Choroid plexus epithelial cell (primary cell): ENCODE data around the gene NHERF2.

Source experiments
- DNase-seq: peaks from one replicate; pipeline ENCODE4 v3.0.0-alpha.2; 2010; ENCODE audit warnings: low read depth
- H3K4me3 ChIP-seq: 2 replicates; pipeline ENCODE4 v1.5.1; 2011; ENCODE audit warnings: low read depth, mild to moderate bottlenecking, control low read depth, low read length, moderate library complexity
- CTCF ChIP-seq: conservative IDR thresholded peaks from 2 replicates; pipeline ENCODE4 v1.5.1; 2011; ENCODE audit warnings: low read depth, mild to moderate bottlenecking, control low read depth, inconsistent platforms, low read length, moderate library complexity

Gene NHERF2

GRCh38 chr16:2077016-2077415, 50.3 kb downstream of the NHERF2 start:
- DNase-seq: no peak
- no peak for TF ChIP-seq CTCF

GRCh38 chr16:2077696-2078095, 51.0 kb downstream of the NHERF2 start:
- H3K4me3 ChIP-seq: no peak overlapping the region
- no peak for TF ChIP-seq CTCF
- DNase-seq: no peak

More at GRCh38 chr16:2077016-2077415, 50.3 kb downstream of the NHERF2 start:
- no peak overlapping the region for H3K4me3 ChIP-seq

- no peak for TF ChIP-seq CTCF
- H3K4me3 ChIP-seq: no peak overlapping the region
- DNase-seq: no peak
These were observed 51.4 kb downstream of the NHERF2 start for GRCh38 chr16:2078096-2078495.

GRCh38 chr16:2078691-2079090, 52.0 kb downstream of the NHERF2 start:
- H3K4me3 ChIP-seq: no peak overlapping the region
- TF ChIP-seq CTCF: no peak
- no peak for DNase-seq

- no peak for DNase-seq
- no peak for TF ChIP-seq CTCF
- no peak overlapping the region for H3K4me3 ChIP-seq
These were observed 52.7 kb downstream of the NHERF2 start for GRCh38 chr16:2079311-2079800.

GRCh38 chr16:2079991-2080390, 53.3 kb downstream of the NHERF2 start:
- TF ChIP-seq CTCF: no peak
- no peak overlapping the region for H3K4me3 ChIP-seq
- no peak for DNase-seq

- no peak for TF ChIP-seq CTCF
- H3K4me3 ChIP-seq: no peak overlapping the region
- no peak for DNase-seq
These were observed 54.7 kb downstream of the NHERF2 start for GRCh38 chr16:2081201-2082084.
